Measurements from ENCODE around the gene THAP7. TPM values are rescaled to one million over a fixed set of nuclear protein-coding genes. Genes with fewer than 3 reads are reported as not detected.

THAP7 gene
- total RNA-seq, 4 donors from 2014 or later = 16.2 to 45.9 (median 30.9) TPM

- no peak overlapping the region for H3K27ac ChIP-seq
- intact Hi-C loops (cut with DNase I; ENCODE audit: low total_unique reads) = no loop called here
- H3K4me3 ChIP-seq = no peak overlapping the region
- no peaks in the 10 kb centered on the region for H3K4me1 ChIP-seq
- TF ChIP-seq POLR2A (IDR thresholded peaks at IDR 0.05) (no peak), CTCF (IDR thresholded peaks at IDR 0.05) (no peak)
- no peak for DNase-seq
- no peaks in the 10 kb centered on the region for H3K27me3 ChIP-seq
- no peaks in the 10 kb centered on the region for H3K9me3 ChIP-seq
- no peaks in the 10 kb centered on the region for H3K36me3 ChIP-seq
Measured at GRCh38 chr22:20989323-20990138, 12.4 kb downstream of the THAP7 start.

- Histone ChIP-seq H3K9me3 (no peaks in the 10 kb centered on the region), H3K4me3 (no peak overlapping the region), H3K4me1 (peaks cover 0 to under 1% of the 10 kb centered on the region in 2 donors), H3K27ac (no peak overlapping the region), H3K27me3 (no peaks in the 10 kb centered on the region), H3K36me3 (no peaks in the 10 kb centered on the region)
- TF ChIP-seq POLR2A (IDR thresholded peaks at IDR 0.05) (no peak), CTCF (IDR thresholded peaks at IDR 0.05) (no peak)
- intact Hi-C loops (cut with DNase I; ENCODE audit: low total_unique reads) = no loop called here
- no peak for DNase-seq
Measured at GRCh38 chr22:20988573-20989322, 13.2 kb downstream of the THAP7 start.

GRCh38 chr22:20987375-20987774, 14.5 kb downstream of the THAP7 start:
- no peaks in the 10 kb centered on the region for H3K27me3 ChIP-seq
- H3K4me3 ChIP-seq = no peak overlapping the region
- no peak overlapping the region for H3K27ac ChIP-seq
- peaks cover 0 to 11% of the 10 kb centered on the region in 2 donors for H3K4me1 ChIP-seq
- TF ChIP-seq POLR2A (IDR thresholded peaks at IDR 0.05) (no peak), CTCF (IDR thresholded peaks at IDR 0.05) (no peak)
- intact Hi-C loops (cut with DNase I; ENCODE audit: low total_unique reads) = no loop called here
- DNase-seq = no peak
- H3K36me3 ChIP-seq = no peaks in the 10 kb centered on the region
- no peaks in the 10 kb centered on the region for H3K9me3 ChIP-seq

GRCh38 chr22:20986365-20986764, 15.6 kb downstream of the THAP7 start:
- H3K27ac ChIP-seq = no peak overlapping the region
- H3K27me3 ChIP-seq = no peaks in the 10 kb centered on the region
- no peaks in the 10 kb centered on the region for H3K36me3 ChIP-seq
- no peak overlapping the region for H3K4me3 ChIP-seq
- peaks cover 0 to 13% of the 10 kb centered on the region in 2 donors for H3K4me1 ChIP-seq
- no peak for TF ChIP-seq CTCF (IDR thresholded peaks at IDR 0.05)
- no peak for TF ChIP-seq POLR2A (IDR thresholded peaks at IDR 0.05)
- no peak for DNase-seq
- no peaks in the 10 kb centered on the region for H3K9me3 ChIP-seq
- intact Hi-C loops (cut with DNase I; ENCODE audit: low total_unique reads) = no loop called here

- intact Hi-C loops (cut with DNase I; ENCODE audit: low total_unique reads) = no loop called here
- H3K27ac ChIP-seq = no peak overlapping the region
- H3K4me1 ChIP-seq = peaks cover 0 to 19% of the 10 kb centered on the region in 2 donors
- no peaks in the 10 kb centered on the region for H3K36me3 ChIP-seq
- no peaks in the 10 kb centered on the region for H3K27me3 ChIP-seq
- no peak for DNase-seq
- H3K9me3 ChIP-seq = no peaks in the 10 kb centered on the region
- H3K4me3 ChIP-seq = no peak overlapping the region
- TF ChIP-seq CTCF (IDR thresholded peaks at IDR 0.05) = no peak
- TF ChIP-seq POLR2A (IDR thresholded peaks at IDR 0.05) = no peak
Measured at GRCh38 chr22:20985720-20986119, 16.2 kb downstream of the THAP7 start.

All from uterus (tissue), 4 donors.